Measurements from ENCODE around the gene TANC1.

GRCh38 chr2:159013103-159013502 lies 44.7 kb downstream of the TANC1 start:
- TF ChIP-seq CTCF (IDR thresholded peaks at IDR 0.05) (no peak), ZFX (IDR thresholded peaks at IDR 0.05; ENCODE audit: borderline replicate concordance) (no peak)
